NCI-H187 treated with DMSO at 0.1 percent for 48 hours (cell line): Measurements from ENCODE around the gene PIM3.
"Not testable (repeated sequence)": the region's sequence is repeated elsewhere in the genome, so short reads cannot be mapped to it uniquely, and the experiment has no call there.

Experiments
- DNase-seq: peaks from one replicate; lab custom pipeline; 2025; lab: John Stamatoyannopoulos, UW

Gene PIM3

GRCh38 chr22:49968313-49968830, 7.8 kb downstream of the PIM3 start:
- no peak for DNase-seq

- DNase-seq: no peak
Measured at GRCh38 chr22:49968831-49969661, 8.5 kb downstream of the PIM3 start.

GRCh38 chr22:49969751-49970527, 9.4 kb downstream of the PIM3 start:
- no peak for DNase-seq

- DNase-seq: no peak
Measured at GRCh38 chr22:49970528-49971231, 10.1 kb downstream of the PIM3 start.

GRCh38 chr22:49971232-49972162, 10.9 kb downstream of the PIM3 start:
- DNase-seq: no peak

- DNase-seq: no peak
Measured at GRCh38 chr22:49972163-49973017, 11.8 kb downstream of the PIM3 start.

GRCh38 chr22:49973018-49973961, 12.7 kb downstream of the PIM3 start:
- no peak for DNase-seq

- DNase-seq: no peak
Measured at GRCh38 chr22:49975543-49976389, 15.2 kb downstream of the PIM3 start.

- no peak for DNase-seq
Measured at GRCh38 chr22:49976439-49977175, 16.0 kb downstream of the PIM3 start.

GRCh38 chr22:49977578-49977977, 17.0 kb downstream of the PIM3 start:
- DNase-seq: no peak

- DNase-seq: no peak
Measured at GRCh38 chr22:49979587-49980264, 19.2 kb downstream of the PIM3 start.

GRCh38 chr22:49981799-49982198, 21.2 kb downstream of the PIM3 start:
- DNase-seq: not testable (repeated sequence)

- no peak for DNase-seq
Measured at GRCh38 chr22:49983148-49984042, 22.8 kb downstream of the PIM3 start.

- DNase-seq: no peak
Measured at GRCh38 chr22:49986325-49986724, 25.8 kb downstream of the PIM3 start.

- DNase-seq: not testable (repeated sequence)
Measured at GRCh38 chr22:49989826-49990225, 29.3 kb downstream of the PIM3 start.

- no peak for DNase-seq
Measured at GRCh38 chr22:49991167-49991566, 30.6 kb downstream of the PIM3 start.
